Measurements from ENCODE around the gene SLC16A7.

DNA sequence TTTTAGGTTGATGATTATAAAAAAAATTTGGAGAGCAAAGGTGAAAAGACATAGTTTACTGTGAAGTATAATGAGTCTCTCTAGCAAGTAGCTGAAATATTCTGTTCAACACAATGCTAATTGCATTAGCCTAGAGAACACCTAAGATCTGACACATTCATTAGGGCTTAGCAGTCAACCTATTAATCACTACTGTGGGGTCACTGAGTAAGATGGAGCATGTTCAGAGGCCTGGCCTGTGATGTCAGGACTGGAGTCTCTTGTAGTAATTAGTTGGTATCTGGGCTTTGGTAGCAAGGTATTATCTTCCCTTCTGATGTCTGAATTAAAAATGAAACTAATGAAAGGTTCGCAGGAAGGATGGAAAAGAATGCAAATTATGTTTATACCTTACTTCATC, 112.7 kb downstream of the SLC16A7 start:
- TF ChIP-seq CTCF (IDR thresholded peaks at IDR 0.05 in 8 of 11, conservative IDR thresholded peaks at IDR 0.05 in 3 of 11) (no peak), POLR2A (IDR thresholded peaks at IDR 0.05) (no peak), POLR2AphosphoS5 (IDR thresholded peaks at IDR 0.05) (no peak)
